ENCODE measurements around the gene CNTNAP5. TPM values are rescaled to one million over a fixed set of nuclear protein-coding genes. Genes with fewer than 3 reads are reported as not detected.

CNTNAP5 gene
- total and polyA plus RNA-seq, 2 of the 8 experiments (the other 6 are each of a cell fraction or from before 2014, with no cell fraction given): 0.11 to 0.76 TPM

GRCh38 chr2:124662946-124663644, 638.0 kb downstream of the CNTNAP5 start:
- no peaks in the 10 kb centered on the region for H3K36me3 ChIP-seq (ENCODE audit: control insufficient read depth in 2 of 4, insufficient read depth in 4 of 4, low read length in 3 of 4)
- H2BK15ac ChIP-seq (ENCODE audit: low read length): no peak overlapping the region
- no peak for TF ChIP-seq TAF7 (optimal IDR thresholded peaks at IDR 0.05; ENCODE audit: borderline replicate concordance, low read depth, low read length)
- H2BK12ac ChIP-seq (ENCODE audit: low read depth, low read length): peak overlapping the region; percentile 72; the same call in 1 of the 2 replicates
- H3K4me1 ChIP-seq (replicated peaks in 1 of 4; ENCODE audit: control insufficient read depth in 3 of 4, insufficient read depth in 4 of 4, low read length in 3 of 4): peaks cover 0 to 6% (median 2%) of the 10 kb centered on the region in 4 experiments; a peak in 4 of 7 replicates
- H3K23ac ChIP-seq (ENCODE audit: insufficient read length): no peak overlapping the region
- H3K14ac ChIP-seq (ENCODE audit: insufficient read length): no peak overlapping the region
- H3K4ac ChIP-seq (replicated peaks; ENCODE audit: insufficient read length, low read depth, low read length): no peak overlapping the region
- H2AFZ ChIP-seq (ENCODE audit: low read length): 0 out of 2 replicates have a peak overlapping the region, but pooled peaks have one; percentile 26
- no peak overlapping the region for H3K56ac ChIP-seq (replicated peaks; ENCODE audit: insufficient read length, low read depth, low read length)
- no peaks in the 10 kb centered on the region for H3K79me2 ChIP-seq (ENCODE audit: control insufficient read depth in 1 of 2, insufficient read depth in 2 of 2, low read length in 2 of 2)
- no peak overlapping the region for H4K8ac ChIP-seq (ENCODE audit: extremely low read depth, insufficient read depth, low read length)
- no peak overlapping the region for H2BK5ac ChIP-seq (ENCODE audit: low read depth, low read length)
- H2AK5ac ChIP-seq (ENCODE audit: low read depth, low read length): no peak overlapping the region
- H3K9ac ChIP-seq (replicated peaks in 1 of 4; ENCODE audit: extremely low read depth in 1 of 4, low read depth in 3 of 4, low read length in 3 of 4): no peak overlapping the region
- H3K27me3 ChIP-seq (replicated peaks in 1 of 4; ENCODE audit: control insufficient read depth in 3 of 4, extremely low read depth in 1 of 4, insufficient read depth in 3 of 4, low read length in 3 of 4): no peaks in the 10 kb centered on the region
- CTCF ChIA-PET (ENCODE audit: partially characterized antibody): interaction anchor here (1.1 kb wide), 1 partner anchor 11 kb away, joined by 3 read pairs; no protein-coding TSS in a partner anchor
- no peak overlapping the region; a peak in 1 of 8 replicates for H3K4me3 ChIP-seq (ENCODE audit: extremely low read depth in 1 of 4, insufficient read depth in 2 of 4, low read depth in 3 of 4, low read length in 4 of 4)
- H3K18ac ChIP-seq (ENCODE audit: extremely low read depth, low read length): no peak overlapping the region
- WGBS, 2 experiments (ENCODE audit: extremely low coverage in 1 of 2, insufficient coverage in 1 of 2, insufficient read length in 1 of 2, insufficient replicate concordance in 2 of 2, low coverage in 1 of 2, low lambda C conversion rate in 2 of 2, missing lambda C conversion rate in 1 of 2): 95% methylated on average over 9 of the region's 9 CpGs; no CpG with 5 or more reads in 1 of the 2 experiments
- DNase-seq (ENCODE audit: low read depth in 1 of 2, low spot score in 2 of 2) (no peak), FAIRE-seq (no peak)
- H3K9me3 ChIP-seq (ENCODE audit: insufficient read depth in 2 of 2, low read depth in 1 of 2, low read length in 1 of 2): no peaks in the 10 kb centered on the region
- 0 out of 4 replicates have a peak overlapping the region, but pooled peaks of 1 of the 2 experiments have one; percentile 12 for H3K4me2 ChIP-seq (ENCODE audit: insufficient read depth in 1 of 2, low read depth in 2 of 2, low read length in 2 of 2)
- H3K79me1 ChIP-seq (ENCODE audit: low read depth, low read length): no peaks in the 10 kb centered on the region
- no peak overlapping the region for H4K5ac ChIP-seq (ENCODE audit: insufficient read length, low read depth, low read length)
- H2BK120ac ChIP-seq (replicated peaks; ENCODE audit: low read depth, low read length): no peak overlapping the region
- no peak overlapping the region for H4K91ac ChIP-seq (replicated peaks; ENCODE audit: insufficient read length, low read length)
- no peak overlapping the region for H3K27ac ChIP-seq (ENCODE audit: low read depth, low read length)
- no peak overlapping the region for H2BK20ac ChIP-seq (ENCODE audit: low read length)
- POLR2A ChIA-PET (ENCODE audit: partially characterized antibody): no interaction called here
- H3K23me2 ChIP-seq (ENCODE audit: low read depth, low read length): no peaks in the 10 kb centered on the region
- H4K20me1 ChIP-seq (replicated peaks in 1 of 2; ENCODE audit: control insufficient read depth in 1 of 2, insufficient read depth in 2 of 2, low read length in 2 of 2): no peaks in the 10 kb centered on the region

Data from H1 (cell line).